HL-60 (cell line): ENCODE data around the gene SAC3D1.

Source experiments
- DNase-seq, 2 experiments: peaks; one replicate each; pipeline ENCODE4 v3.0.0-alpha.2; 2010 to 2020; ENCODE audit warnings: low read depth in 1 of 2, low spot score in 1 of 2
- H3K27ac ChIP-seq: fragments of 250-450 bp; sonication (Bioruptor Pico); replicated peaks from 2 replicates; pipeline ENCODE4 v1.5.1; 2020; ENCODE audit warnings: mild to moderate bottlenecking, moderate library complexity
- H3K27me3 ChIP-seq: fragments of 250-450 bp; sonication (Bioruptor Pico); 2 replicates; pipeline ENCODE4 v1.5.1; 2021; ENCODE audit warnings: mild to moderate bottlenecking, moderate library complexity; ENCODE audit not compliant: insufficient read depth, poor library complexity, severe bottlenecking
- H3K4me3 ChIP-seq: replicated peaks from 2 replicates; pipeline ENCODE4 v1.5.1; 2011; ENCODE audit warnings: mild to moderate bottlenecking, control low read depth, low read length; ENCODE audit not compliant: insufficient read depth
- CTCF ChIP-seq: IDR thresholded peaks from one replicate; pipeline ENCODE4 v1.5.1; 2011; ENCODE audit warnings: low read length, control low read depth, inconsistent platforms; ENCODE audit not compliant: insufficient read depth
- GABPA ChIP-seq: IDR thresholded peaks from 2 replicates; pipeline ENCODE4 v1.6.1; 2012; ENCODE audit warnings: low read depth
- POLR2AphosphoS5 ChIP-seq: IDR thresholded peaks from 2 replicates; pipeline ENCODE4 v1.6.1; 2012; ENCODE audit warnings: low read depth
- REST ChIP-seq: IDR thresholded peaks from 2 replicates; pipeline ENCODE4 v1.6.1; 2012; ENCODE audit warnings: low read depth; ENCODE audit not compliant: insufficient replicate concordance
- SPI1 ChIP-seq: IDR thresholded peaks from 2 replicates; pipeline ENCODE4 v1.6.1; 2012; ENCODE audit warnings: low read depth, mild to moderate bottlenecking, borderline replicate concordance

SAC3D1 gene

GRCh38 chr11:65042891-65043290 is 1.9 kb downstream of the SAC3D1 start:
- Histone ChIP-seq H3K27ac (no peak overlapping the region), H3K4me3 (no peak overlapping the region), H3K27me3 (no peaks in the 10 kb centered on the region)
- TF ChIP-seq GABPA (no peak), CTCF (no peak), SPI1 (no peak), REST (no peak), POLR2AphosphoS5 (no peak)
- DNase-seq = no peak

- no peaks in the 10 kb centered on the region for H3K27me3 ChIP-seq
- peak; percentile 82 to 85 for DNase-seq
- no peak overlapping the region for H3K27ac ChIP-seq
- TF ChIP-seq SPI1 = no peak
- TF ChIP-seq CTCF = no peak
- no peak for TF ChIP-seq GABPA
- TF ChIP-seq REST = no peak
- TF ChIP-seq POLR2AphosphoS5 = no peak
- no peak overlapping the region for H3K4me3 ChIP-seq
Observed at GRCh38 chr11:65043881-65044501, 3.0 kb downstream of the SAC3D1 start.

- H3K4me3 ChIP-seq = no peak overlapping the region
- TF ChIP-seq POLR2AphosphoS5 = no peak
- TF ChIP-seq REST = no peak
- no peak for TF ChIP-seq GABPA
- TF ChIP-seq SPI1 = no peak
- no peak for TF ChIP-seq CTCF
- H3K27me3 ChIP-seq = no peaks in the 10 kb centered on the region
- no peak for DNase-seq
- H3K27ac ChIP-seq = no peak overlapping the region
Observed at GRCh38 chr11:65045061-65045460, 4.1 kb downstream of the SAC3D1 start.
